ENCODE measurements around the gene HRH2. TPM values are rescaled to one million over a fixed set of nuclear protein-coding genes. Genes with fewer than 3 reads are reported as not detected.

Gene HRH2
- total and polyA plus RNA-seq, 9 of the 15 experiments (the other 6 are each of a cell fraction or from before 2014, with no cell fraction given): 0.04 TPM; not detected in 8

GRCh38 chr5:175748650-175749049 lies 90.8 kb downstream of the HRH2 start:
- in situ Hi-C loops (cut with MboI): loop anchor here (25.0 kb wide), 2 partner anchors 839 to 1364 kb away; no protein-coding TSS in a partner anchor

More at GRCh38 chr5:175748650-175749049, 90.8 kb downstream of the HRH2 start:
- Histone ChIP-seq H3K36me3 (ENCODE audit: control insufficient read depth, insufficient read depth, low read length) (no peaks in the 10 kb centered on the region), H3K9ac (ENCODE audit: insufficient read depth in 1 of 2, low read depth in 2 of 2, low read length in 2 of 2) (no peak overlapping the region; a peak in 1 of 4 replicates), H3K9me3 (replicated peaks; ENCODE audit: control insufficient read depth, insufficient read depth, low read depth, low read length) (no peaks in the 10 kb centered on the region), H3K4me3 (no peak overlapping the region), H3K9me1 (ENCODE audit: control insufficient read depth, insufficient read depth, low read length) (no peaks in the 10 kb centered on the region), H2AFZ (ENCODE audit: low read depth, low read length) (no peak overlapping the region), H3K27me3 (ENCODE audit: control insufficient read depth in 2 of 2, insufficient read depth in 2 of 2, low read length in 2 of 2) (peaks cover 5 to 12% of the 10 kb centered on the region in 2 experiments; a peak in 3 of 5 replicates), H3K4me2 (ENCODE audit: insufficient read depth, low read length) (no peak overlapping the region), H3K4me1 (replicated peaks in 1 of 2; ENCODE audit: control insufficient read depth in 2 of 2, insufficient read depth in 2 of 2, low read length in 2 of 2) (no peaks in the 10 kb centered on the region), H3K27ac (ENCODE audit: extremely low read depth, low read depth, low read length) (no peak overlapping the region), H3K79me2 (ENCODE audit: control insufficient read depth, insufficient read depth, low read length) (no peaks in the 10 kb centered on the region), H4K20me1 (replicated peaks; ENCODE audit: control insufficient read depth, insufficient read depth, low read length) (no peaks in the 10 kb centered on the region; the same call in 1 of the 2 replicates)
- ChIA-PET POLR2A (interaction anchor here (0.7 kb wide), 1 partner anchor 34 kb away, joined by 3 read pairs; no protein-coding TSS in a partner anchor), CTCF (ENCODE audit: low intra/inter-chr PET ratio) (no interaction called here)
- no peak for DNase-seq (ENCODE audit: extremely low read depth in 1 of 4, low spot score in 3 of 4)
- FAIRE-seq: no peak
- no peak for TF ChIP-seq MYNN (IDR thresholded peaks at IDR 0.05)
- no peak for TF ChIP-seq MYNN (CRISPR knock-in tag; IDR thresholded peaks at IDR 0.05)
- TF ChIP-seq ETV1 (tag; conservative IDR thresholded peaks at IDR 0.05; ENCODE audit: low read depth): no peak
- no peak for TF ChIP-seq SRSF3 (IDR thresholded peaks at IDR 0.05; ENCODE audit: insufficient read depth, low read length)
- TF ChIP-seq POLR2A (conservative IDR thresholded peaks at IDR 0.05): no peak
- TF ChIP-seq EP400 (IDR thresholded peaks at IDR 0.05): no peak
- no peak for TF ChIP-seq ZNF124 (CRISPR knock-in tag; IDR thresholded peaks at IDR 0.05)
- TF ChIP-seq, protein P1, sequence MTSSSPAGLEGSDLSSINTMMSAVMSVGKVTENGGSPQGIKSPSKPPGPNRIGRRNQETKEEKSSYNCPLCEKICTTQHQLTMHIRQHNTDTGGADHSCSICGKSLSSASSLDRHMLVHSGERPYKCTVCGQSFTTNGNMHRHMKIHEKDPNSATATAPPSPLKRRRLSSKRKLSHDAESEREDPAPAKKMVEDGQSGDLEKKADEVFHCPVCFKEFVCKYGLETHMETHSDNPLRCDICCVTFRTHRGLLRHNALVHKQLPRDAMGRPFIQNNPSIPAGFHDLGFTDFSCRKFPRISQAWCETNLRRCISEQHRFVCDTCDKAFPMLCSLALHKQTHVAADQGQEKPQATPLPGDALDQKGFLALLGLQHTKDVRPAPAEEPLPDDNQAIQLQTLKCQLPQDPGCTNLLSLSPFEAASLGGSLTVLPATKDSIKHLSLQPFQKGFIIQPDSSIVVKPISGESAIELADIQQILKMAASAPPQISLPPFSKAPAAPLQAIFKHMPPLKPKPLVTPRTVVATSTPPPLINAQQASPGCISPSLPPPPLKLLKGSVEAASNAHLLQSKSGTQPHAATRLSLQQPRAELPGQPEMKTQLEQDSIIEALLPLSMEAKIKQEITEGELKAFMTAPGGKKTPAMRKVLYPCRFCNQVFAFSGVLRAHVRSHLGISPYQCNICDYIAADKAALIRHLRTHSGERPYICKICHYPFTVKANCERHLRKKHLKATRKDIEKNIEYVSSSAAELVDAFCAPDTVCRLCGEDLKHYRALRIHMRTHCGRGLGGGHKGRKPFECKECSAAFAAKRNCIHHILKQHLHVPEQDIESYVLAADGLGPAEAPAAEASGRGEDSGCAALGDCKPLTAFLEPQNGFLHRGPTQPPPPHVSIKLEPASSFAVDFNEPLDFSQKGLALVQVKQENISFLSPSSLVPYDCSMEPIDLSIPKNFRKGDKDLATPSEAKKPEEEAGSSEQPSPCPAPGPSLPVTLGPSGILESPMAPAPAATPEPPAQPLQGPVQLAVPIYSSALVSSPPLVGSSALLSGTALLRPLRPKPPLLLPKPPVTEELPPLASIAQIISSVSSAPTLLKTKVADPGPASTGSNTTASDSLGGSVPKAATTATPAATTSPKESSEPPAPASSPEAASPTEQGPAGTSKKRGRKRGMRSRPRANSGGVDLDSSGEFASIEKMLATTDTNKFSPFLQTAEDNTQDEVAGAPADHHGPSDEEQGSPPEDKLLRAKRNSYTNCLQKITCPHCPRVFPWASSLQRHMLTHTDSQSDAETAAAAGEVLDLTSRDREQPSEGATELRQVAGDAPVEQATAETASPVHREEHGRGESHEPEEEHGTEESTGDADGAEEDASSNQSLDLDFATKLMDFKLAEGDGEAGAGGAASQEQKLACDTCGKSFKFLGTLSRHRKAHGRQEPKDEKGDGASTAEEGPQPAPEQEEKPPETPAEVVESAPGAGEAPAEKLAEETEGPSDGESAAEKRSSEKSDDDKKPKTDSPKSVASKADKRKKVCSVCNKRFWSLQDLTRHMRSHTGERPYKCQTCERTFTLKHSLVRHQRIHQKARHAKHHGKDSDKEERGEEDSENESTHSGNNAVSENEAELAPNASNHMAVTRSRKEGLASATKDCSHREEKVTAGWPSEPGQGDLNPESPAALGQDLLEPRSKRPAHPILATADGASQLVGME (CRISPR knock-in tag; IDR thresholded peaks at IDR 0.05): no peak
- TF ChIP-seq CREM (IDR thresholded peaks at IDR 0.05; ENCODE audit: low read depth): no peak
- no peak for TF ChIP-seq GABPA (tag; conservative IDR thresholded peaks at IDR 0.05; ENCODE audit: low read depth)
- TF ChIP-seq ZBTB43 (CRISPR knock-in tag; IDR thresholded peaks at IDR 0.05): no peak
- no peak for TF ChIP-seq IRF1 (CRISPR knock-in tag; IDR thresholded peaks at IDR 0.05; ENCODE audit: borderline replicate concordance)
- TF ChIP-seq DIDO1 (tag; IDR thresholded peaks at IDR 0.05; ENCODE audit: low read depth): no peak
- TF ChIP-seq ZNF668 (CRISPR knock-in tag; IDR thresholded peaks at IDR 0.05): no peak
- intact Hi-C loops (cut with micrococcal nuclease): no loop called here
- no peak for ATAC-seq
- WGBS (ENCODE audit: insufficient coverage, low coverage, missing lambda C conversion rate): 0% methylated on average over 3 of the region's 3 CpGs
- BruUV-seq (replicated peaks): no TSS peak
